IMR-90 (cell line): ENCODE data around the gene MYCBP. TPM values are rescaled to one million over a fixed set of nuclear protein-coding genes. Genes with fewer than 3 reads are reported as not detected.

Experiments used
- ATAC-seq: fragments of 200-7000 bp; cut with Tn5 transposase; 2 replicates; pipeline ENCODE4 v1.9.1; 2020; ENCODE audit warnings: low read depth, mild to moderate bottlenecking, moderate library complexity
- BruUV-seq: library from RNA; stranded (reverse); fragments of 400-500 nt; replicated peaks from 2 replicates; lab custom pipeline; 2021; lab: Mats Ljungman, UMichigan
- CTCF ChIA-PET: fragments of 300-600 bp; formaldehyde crosslinking; extraction: SDS; loops from one replicate; lab custom pipeline; 2021; ENCODE audit warnings: antibody characterized with exemption; lab: Yijun Ruan, JAX
- POLR2A ChIA-PET: fragments of 300-600 bp; sonication (Branson Sonifier 250); formaldehyde crosslinking; loops from one replicate; lab custom pipeline; 2022; ENCODE audit warnings: antibody characterized with exemption; ENCODE audit not compliant: unreplicated experiment; lab: Charles Lee
- DNase-seq: peaks from one replicate; pipeline ENCODE4 v3.0.0; 2013
- H2AFZ ChIP-seq: replicated peaks from 2 replicates; pipeline ENCODE3; 2013; ENCODE audit warnings: low read length, mild to moderate bottlenecking; ENCODE audit not compliant: poor library complexity
- H2AK5ac ChIP-seq: 2 replicates; pipeline ENCODE4 v1.6.1; 2013; ENCODE audit warnings: low read depth, low read length, inconsistent platforms
- H2AK9ac ChIP-seq: replicated peaks from 2 replicates; pipeline ENCODE3; 2013; ENCODE audit warnings: mild to moderate bottlenecking, low read depth, low read length, moderate library complexity; ENCODE audit not compliant: poor library complexity
- H2BK120ac ChIP-seq: 2 replicates; pipeline ENCODE4 v1.6.1; 2013; ENCODE audit warnings: low read depth, low read length, inconsistent platforms
- H2BK15ac ChIP-seq: 3 replicates; pipeline ENCODE4 v1.6.1; 2013; ENCODE audit warnings: low read depth, low read length, inconsistent platforms
- H2BK20ac ChIP-seq: 2 replicates; pipeline ENCODE4 v1.6.1; 2013; ENCODE audit warnings: low read depth, mild to moderate bottlenecking, inconsistent platforms, low read length, moderate library complexity
- H2BK5ac ChIP-seq: 2 replicates; pipeline ENCODE4 v1.6.1; 2013; ENCODE audit warnings: mild to moderate bottlenecking, low read depth, low read length, inconsistent platforms; ENCODE audit not compliant: poor library complexity, severe bottlenecking
- H3K14ac ChIP-seq: replicated peaks from 2 replicates; pipeline ENCODE4 v1.6.1; 2013; ENCODE audit warnings: low read depth, low read length, inconsistent platforms
- H3K18ac ChIP-seq: 2 replicates; pipeline ENCODE4 v1.6.1; 2013; ENCODE audit warnings: low read depth, low read length, control low read depth
- H3K23ac ChIP-seq: 2 replicates; pipeline ENCODE4 v1.6.1; 2013; ENCODE audit warnings: low read depth, low read length, inconsistent platforms
- H3K27ac ChIP-seq: 2 replicates; pipeline ENCODE4 v1.5.1; 2013; ENCODE audit warnings: mild to moderate bottlenecking, control low read depth, low read length; ENCODE audit not compliant: insufficient read depth
- H3K27me3 ChIP-seq: 2 replicates; pipeline ENCODE4 v1.6.1; 2013; ENCODE audit warnings: low read length; ENCODE audit not compliant: control insufficient read depth, insufficient read depth
- H3K36me3 ChIP-seq: 2 replicates; pipeline ENCODE4 v1.6.1; 2013; ENCODE audit warnings: low read length, mixed read lengths; ENCODE audit not compliant: control insufficient read depth, insufficient read depth
- H3K4ac ChIP-seq: 2 replicates; pipeline ENCODE4 v1.6.1; 2013; ENCODE audit warnings: low read depth, low read length, inconsistent platforms
- H3K4me1 ChIP-seq: 2 replicates; pipeline ENCODE4 v1.6.1; 2013; ENCODE audit warnings: low read length, mixed read lengths; ENCODE audit not compliant: control insufficient read depth, insufficient read depth
- H3K4me2 ChIP-seq: 2 replicates; pipeline ENCODE4 v1.6.1; 2013; ENCODE audit warnings: low read depth, mild to moderate bottlenecking, control low read depth, low read length, moderate library complexity
- H3K4me3 ChIP-seq: 2 replicates; pipeline ENCODE4 v1.5.1; 2013; ENCODE audit warnings: low read depth, mild to moderate bottlenecking, control low read depth, low read length, moderate library complexity; ENCODE audit not compliant: insufficient read depth
- H3K56ac ChIP-seq: 2 replicates; pipeline ENCODE4 v1.6.1; 2013; ENCODE audit warnings: low read length, inconsistent platforms; ENCODE audit not compliant: insufficient read depth; ENCODE audit errors: extremely low read depth
- H3K79me1 ChIP-seq, 2 experiments: 2 replicates each; pipeline ENCODE4 v1.6.1; 2013; ENCODE audit warnings: low read length in 2 of 2, inconsistent platforms in 1 of 2, low read depth in 1 of 2
- H3K9ac ChIP-seq: 2 replicates; pipeline ENCODE4 v1.6.1; 2013; ENCODE audit warnings: low read depth, low read length, control low read depth
- H3K9me1 ChIP-seq: 2 replicates; pipeline ENCODE4 v1.6.1; 2013; ENCODE audit warnings: low read length, inconsistent platforms; ENCODE audit not compliant: insufficient read depth
- H3K9me3 ChIP-seq: 2 replicates; pipeline ENCODE4 v1.6.1; 2013; ENCODE audit warnings: low read length; ENCODE audit not compliant: control insufficient read depth, insufficient read depth
- H4K20me1 ChIP-seq: 2 replicates; pipeline ENCODE4 v1.6.1; 2013; ENCODE audit warnings: low read length, inconsistent platforms; ENCODE audit not compliant: insufficient read depth
- H4K5ac ChIP-seq: 2 replicates; pipeline ENCODE4 v1.6.1; 2013; ENCODE audit warnings: mild to moderate bottlenecking, low read depth, low read length, control low read depth
- H4K8ac ChIP-seq, 2 experiments: 2 replicates each; pipeline ENCODE4 v1.6.1; 2013; ENCODE audit warnings: low read depth in 2 of 2, low read length in 2 of 2, control low read depth in 1 of 2, inconsistent platforms in 1 of 2
- H4K91ac ChIP-seq: 2 replicates; pipeline ENCODE4 v1.6.1; 2013; ENCODE audit warnings: low read depth, low read length, inconsistent platforms; ENCODE audit not compliant: insufficient read depth
- BHLHE40 ChIP-seq: fragments of 150-350 bp; IDR thresholded peaks from 2 replicates; pipeline ENCODE4 v1.6.1; 2016; ENCODE audit warnings: mild to moderate bottlenecking, low read depth, low read length
- MAFK ChIP-seq: IDR thresholded peaks from 2 replicates; pipeline ENCODE4 v1.6.1; 2012; ENCODE audit warnings: low read depth, low read length, improper control_type of control experiment
- MAZ ChIP-seq: IDR thresholded peaks from 2 replicates; pipeline ENCODE4 v1.6.1; 2012; ENCODE audit warnings: low read depth, mild to moderate bottlenecking, low read length, improper control_type of control experiment, moderate library complexity, borderline replicate concordance
- RCOR1 ChIP-seq: IDR thresholded peaks from 2 replicates; pipeline ENCODE4 v1.6.1; 2012; ENCODE audit warnings: mild to moderate bottlenecking, low read length, improper control_type of control experiment; ENCODE audit not compliant: insufficient replicate concordance
- RFX5 ChIP-seq: IDR thresholded peaks from 2 replicates; pipeline ENCODE4 v1.8.0; 2012; ENCODE audit warnings: low read depth, mild to moderate bottlenecking, low read length, moderate library complexity
- WGBS, 2 experiments: methylation state at CpG; one replicate each; pipeline versions ENCODE4 v1.1.5 to v1.1.7; 2013; ENCODE audit warnings: missing lambda C conversion rate in 2 of 2; ENCODE audit not compliant: insufficient read length in 1 of 2; ENCODE audit errors: extremely low coverage in 2 of 2; 5-methylcytosine and 5-hydroxymethylcytosine counted together
- dilution Hi-C: fragments of 300-500 bp; cut with HindIII; formaldehyde crosslinking; loops from one replicate; pipeline ENCODE4 v1.14.3; 2018; ENCODE audit warnings: low sequenced_read_pairs; ENCODE audit not compliant: unreplicated experiment
- in situ Hi-C: fragments of 300-500 bp; cut with MboI; formaldehyde crosslinking; loops from 3 replicates; pipeline ENCODE4 v1.14.3; 2019; ENCODE audit warnings: low sequenced_read_pairs, inconsistent platforms, mixed read lengths
- intact Hi-C: fragments of 100-400 bp; cut with micrococcal nuclease; formaldehyde crosslinking; loops from 2 replicates; pipeline ENCODE4 v1.10.0; 2022
- polyA plus RNA-seq, 3 experiments: library from polyadenylated mRNA; depleted of rRNA; stranded (reverse); fragments of >200 nt; gene quantifications; 2 replicates each; pipeline ENCODE4 v1.2.3, GENCODE V29; 2012; ENCODE audit warnings: low replicate concordance in 1 of 3
- total RNA-seq: library from RNA; depleted of rRNA; stranded (reverse); fragments of >200 nt; gene quantifications from 2 replicates; pipeline ENCODE4 v1.2.3, GENCODE V29; 2012

The MYCBP gene
- total and polyA plus RNA-seq, 2 of the 4 experiments (the other 2 are of a cell fraction), result 9.9 to 11.9 TPM

- Histone ChIP-seq H4K8ac (no peak overlapping the region), H3K79me1 (no peaks in the 10 kb centered on the region), H2BK15ac (no peak overlapping the region), H3K4me1 (no peaks in the 10 kb centered on the region), H3K14ac (no peak overlapping the region), H2BK5ac (no peak overlapping the region), H2AFZ (no peak overlapping the region), H2AK9ac (no peak overlapping the region), H4K5ac (no peak overlapping the region), H2AK5ac (no peak overlapping the region), H3K27me3 (no peaks in the 10 kb centered on the region), H3K27ac (no peak overlapping the region), H3K36me3 (no peaks in the 10 kb centered on the region), H3K18ac (no peak overlapping the region), H3K9ac (no peak overlapping the region), H3K4ac (no peak overlapping the region), H4K91ac (no peak overlapping the region), H2BK20ac (no peak overlapping the region), H3K9me1 (no peaks in the 10 kb centered on the region), H2BK120ac (no peak overlapping the region), H3K23ac (no peak overlapping the region), H3K9me3 (no peaks in the 10 kb centered on the region), H4K20me1 (no peaks in the 10 kb centered on the region), H3K4me3 (no peak overlapping the region), H3K4me2 (no peak overlapping the region), H3K56ac (no peak overlapping the region)
- intact Hi-C loops (no loop called here), in situ Hi-C loops (no loop called here), dilution Hi-C loops (no loop called here)
- ChIA-PET POLR2A (no interaction called here), CTCF (no interaction called here)
- TF ChIP-seq BHLHE40, result no peak
- TF ChIP-seq MAFK, result no peak
- no peak for TF ChIP-seq RCOR1
- TF ChIP-seq RFX5, result no peak
- TF ChIP-seq MAZ, result no peak
- no CpG with 5 or more reads among the region's 2 CpGs for WGBS, 2 experiments
- DNase-seq (no peak), ATAC-seq (no peak)
- BruUV-seq, result no TSS peak
These were observed 11.9 kb upstream of the MYCBP start for GRCh38 chr1:38885092-38885491.
